Lung (tissue), 12 donors: ENCODE measurements around the gene AGPAT3. TPM values are rescaled to one million over a fixed set of nuclear protein-coding genes. Genes with fewer than 3 reads are reported as not detected.

Experiments
- ATAC-seq: fragments of 200-7000 bp; cut with Tn5 transposase; one replicate; pipeline ENCODE4 v1.9.1; 2020; ENCODE audit warnings: moderate number of reproducible peaks; ENCODE audit not compliant: insufficient read depth, low FRiP score
- DNase-seq, 3 donors: peaks; one replicate each; pipeline ENCODE4 v3.0.0-alpha.2; 2013 to 2017
- H3K27ac ChIP-seq, 2 donors: one replicate each; pipeline ENCODE4 v1.5.1; 2013; ENCODE audit warnings: mild to moderate bottlenecking in 2 of 2, moderate library complexity in 2 of 2, control low read depth in 1 of 2, inconsistent platforms in 1 of 2, low read depth in 1 of 2, low read length in 1 of 2
- H3K27me3 ChIP-seq, 3 donors: one replicate each; pipeline ENCODE4 v1.5.1; 2013; ENCODE audit warnings: low read length in 2 of 3; ENCODE audit not compliant: control insufficient read depth in 3 of 3, insufficient read depth in 3 of 3
- H3K36me3 ChIP-seq, 4 donors: one replicate each; pipeline ENCODE4 v1.5.1; 2013; ENCODE audit warnings: low read length in 4 of 4, mild to moderate bottlenecking in 1 of 4, moderate library complexity in 1 of 4; ENCODE audit not compliant: control insufficient read depth in 4 of 4, insufficient read depth in 4 of 4
- H3K4me1 ChIP-seq, 5 donors: one replicate each; pipeline ENCODE4 v1.5.1; 2013; ENCODE audit warnings: low read length in 5 of 5, mild to moderate bottlenecking in 2 of 5, moderate library complexity in 1 of 5; ENCODE audit not compliant: control insufficient read depth in 5 of 5, insufficient read depth in 5 of 5
- H3K4me3 ChIP-seq: one replicate; pipeline ENCODE4 v1.5.1; 2013; ENCODE audit warnings: mild to moderate bottlenecking, control low read depth, moderate library complexity
- H3K9ac ChIP-seq, 2 donors: one replicate each; pipeline ENCODE4 v1.5.1; 2013; ENCODE audit warnings: low read length in 2 of 2, control low read depth in 1 of 2; ENCODE audit not compliant: insufficient read depth in 1 of 2
- H3K9me3 ChIP-seq, 4 donors: one replicate each; pipeline ENCODE4 v1.5.1; 2013; ENCODE audit warnings: low read length in 3 of 4, mild to moderate bottlenecking in 1 of 4, moderate library complexity in 1 of 4; ENCODE audit not compliant: control insufficient read depth in 4 of 4, insufficient read depth in 3 of 4
- WGBS, 2 donors: extraction: QIAGEN DNeasy Blood & Tissue Kit; methylation state at CpG; one replicate each; pipeline ENCODE4 v1.1.7; 2013; 5-methylcytosine and 5-hydroxymethylcytosine counted together
- polyA plus RNA-seq, 2 donors: library from polyadenylated mRNA; stranded (reverse); fragments of 200-250 nt; gene quantifications; one replicate each; pipeline ENCODE4 v1.2.1, GENCODE V29; 2013
- total RNA-seq, 2 donors: library from RNA; depleted of rRNA in 1 of 2; stranded (reverse); fragments of >200 nt in 1 of 2; gene quantifications; one replicate each; pipeline ENCODE4 v1.2.1, GENCODE V29; 2014 to 2021
- TF ChIP-seq, protein P1 (sequence below): IDR thresholded peaks from 2 replicates; pipeline ENCODE4 v1.5.1; 2012; ENCODE audit warnings: mild to moderate bottlenecking; ENCODE audit errors: control extremely low read depth, extremely low read depth
- donor health status: control.
- donor health status: control.
- donor health status: Bipolar disorder and iron deficiency.
- donor health status: healthy.
- donor health status: DM: yes; HTN: yes; CAD: no.

Gene AGPAT3
- total and polyA plus RNA-seq, 4 donors = 29.4 to 120 (median 43.9) TPM

DNA sequence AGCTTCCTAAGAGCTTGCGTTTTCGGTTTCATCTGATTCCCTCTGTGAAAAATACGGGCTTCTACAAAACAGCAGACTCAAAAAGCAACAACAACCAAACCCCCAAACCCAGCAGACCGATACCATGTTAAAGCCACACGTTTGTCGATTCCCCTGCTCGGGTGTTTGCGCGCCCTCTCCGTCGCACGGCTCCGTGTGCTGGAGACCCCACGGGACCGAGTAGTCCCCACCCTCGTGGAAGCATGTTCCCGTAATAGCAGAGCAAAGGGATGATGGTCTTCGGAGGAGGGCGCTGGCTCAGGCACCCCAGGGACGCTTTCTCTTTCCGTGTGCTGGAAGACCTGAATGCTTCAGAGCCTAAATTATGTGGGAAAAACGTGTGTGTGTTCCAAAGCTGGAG is 42.7 kb downstream of the AGPAT3 start:
- ATAC-seq (no peak), DNase-seq (no peak)
- H3K9ac ChIP-seq = no peak overlapping the region
- H3K9me3 ChIP-seq = peaks cover 0 to 3% (median 0%) of the 10 kb centered on the region in 4 donors
- H3K4me3 ChIP-seq = no peak overlapping the region
- H3K4me1 ChIP-seq = peaks cover 7 to 25% (median 14%) of the 10 kb centered on the region in 5 donors
- no peaks in the 10 kb centered on the region for H3K27me3 ChIP-seq
- no peak overlapping the region for H3K27ac ChIP-seq
- TF ChIP-seq, protein P1, sequence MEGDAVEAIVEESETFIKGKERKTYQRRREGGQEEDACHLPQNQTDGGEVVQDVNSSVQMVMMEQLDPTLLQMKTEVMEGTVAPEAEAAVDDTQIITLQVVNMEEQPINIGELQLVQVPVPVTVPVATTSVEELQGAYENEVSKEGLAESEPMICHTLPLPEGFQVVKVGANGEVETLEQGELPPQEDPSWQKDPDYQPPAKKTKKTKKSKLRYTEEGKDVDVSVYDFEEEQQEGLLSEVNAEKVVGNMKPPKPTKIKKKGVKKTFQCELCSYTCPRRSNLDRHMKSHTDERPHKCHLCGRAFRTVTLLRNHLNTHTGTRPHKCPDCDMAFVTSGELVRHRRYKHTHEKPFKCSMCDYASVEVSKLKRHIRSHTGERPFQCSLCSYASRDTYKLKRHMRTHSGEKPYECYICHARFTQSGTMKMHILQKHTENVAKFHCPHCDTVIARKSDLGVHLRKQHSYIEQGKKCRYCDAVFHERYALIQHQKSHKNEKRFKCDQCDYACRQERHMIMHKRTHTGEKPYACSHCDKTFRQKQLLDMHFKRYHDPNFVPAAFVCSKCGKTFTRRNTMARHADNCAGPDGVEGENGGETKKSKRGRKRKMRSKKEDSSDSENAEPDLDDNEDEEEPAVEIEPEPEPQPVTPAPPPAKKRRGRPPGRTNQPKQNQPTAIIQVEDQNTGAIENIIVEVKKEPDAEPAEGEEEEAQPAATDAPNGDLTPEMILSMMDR = no peak
- WGBS, 2 donors = 89 to 90% methylated on average over 22 of the region's 22 CpGs
- H3K36me3 ChIP-seq = peaks cover 0 to 18% (median 5%) of the 10 kb centered on the region in 4 donors

DNA sequence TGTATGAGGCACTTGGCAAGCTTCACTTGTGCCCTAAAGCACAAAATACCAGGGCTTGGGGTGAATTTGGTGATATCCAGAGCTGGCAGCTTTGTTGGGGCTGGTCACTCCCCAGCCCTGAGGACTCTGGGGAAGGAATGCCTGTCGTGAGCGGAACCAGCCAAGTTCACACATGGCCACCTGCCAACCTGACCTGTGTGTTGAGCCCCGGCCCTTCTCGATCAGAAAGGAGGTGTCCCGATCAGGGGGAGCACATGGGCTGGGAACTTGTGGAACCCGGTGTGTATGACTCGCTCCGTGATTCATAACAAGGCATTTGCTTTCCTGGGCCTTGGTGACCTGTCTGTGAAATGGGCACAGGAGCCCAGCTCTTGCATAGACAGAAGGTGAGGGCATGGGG is 43.1 kb downstream of the AGPAT3 start:
- H3K4me1 ChIP-seq = peaks cover 4 to 25% (median 14%) of the 10 kb centered on the region in 5 donors
- ATAC-seq (no peak), DNase-seq (no peak)
- H3K4me3 ChIP-seq = no peak overlapping the region
- H3K36me3 ChIP-seq = peaks cover 0 to 18% (median 6%) of the 10 kb centered on the region in 4 donors
- H3K9me3 ChIP-seq = peaks cover 0 to 3% (median 0%) of the 10 kb centered on the region in 4 donors
- no peak overlapping the region for H3K9ac ChIP-seq
- H3K27ac ChIP-seq = no peak overlapping the region
- H3K27me3 ChIP-seq = no peaks in the 10 kb centered on the region
- 73 to 79% methylated on average over 8 of the region's 8 CpGs for WGBS, 2 donors
- TF ChIP-seq, protein P1 = no peak

DNA sequence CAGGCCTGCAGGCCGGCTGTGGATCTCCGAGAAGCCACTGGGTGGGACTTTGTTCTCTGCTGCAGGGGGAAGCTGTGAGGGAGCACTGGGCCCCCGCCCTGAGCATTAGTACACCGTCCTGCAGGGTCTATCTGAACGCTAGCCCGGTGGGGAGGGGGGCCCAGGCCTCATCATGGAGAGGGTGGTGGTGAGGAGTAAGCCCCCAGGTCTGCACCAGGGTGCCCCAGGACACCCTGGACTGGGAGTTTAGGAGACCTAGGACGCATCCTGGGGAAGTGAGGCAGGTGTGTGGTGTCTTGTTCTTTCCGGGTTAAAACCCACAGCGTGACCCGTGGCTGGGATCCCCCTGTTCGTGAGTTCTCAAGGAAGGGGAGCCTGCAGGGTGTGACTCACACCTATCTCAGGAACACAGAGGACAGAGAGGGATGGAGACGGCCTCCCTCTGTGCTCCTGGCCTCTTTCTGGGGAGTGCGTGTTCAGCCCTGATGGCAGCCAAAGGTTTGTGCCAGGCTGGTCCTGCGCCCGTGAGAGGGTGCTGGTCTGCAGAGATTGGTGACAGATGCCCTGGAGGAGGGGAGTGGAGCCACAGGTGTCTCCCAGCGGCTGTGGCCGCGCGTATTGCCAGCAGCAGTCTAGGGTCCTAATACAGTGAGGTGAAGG is 44.8 kb downstream of the AGPAT3 start:
- H3K9me3 ChIP-seq = peaks cover 0 to 3% (median 0%) of the 10 kb centered on the region in 4 donors
- TF ChIP-seq, protein P1 = no peak
- peaks cover 0 to 11% (median 6%) of the 10 kb centered on the region in 4 donors for H3K36me3 ChIP-seq
- H3K4me3 ChIP-seq = no peak overlapping the region
- 91 to 92% methylated on average over 19 of the region's 19 CpGs for WGBS, 2 donors
- peaks cover 0 to 12% (median 5%) of the 10 kb centered on the region in 5 donors for H3K4me1 ChIP-seq
- H3K9ac ChIP-seq = no peak overlapping the region
- no peak for DNase-seq
- no peaks in the 10 kb centered on the region for H3K27me3 ChIP-seq
- H3K27ac ChIP-seq = no peak overlapping the region
- no peak for ATAC-seq
